Loucy (cell line): ENCODE measurements around the gene GRB2.
"Not testable (repeated sequence)": the region's sequence is repeated elsewhere in the genome, so short reads cannot be mapped to it uniquely, and the experiment has no call there.

Experiments used
- CTCF ChIP-seq: fragments of 200-600 bp; sonication (generic); conservative IDR thresholded peaks from 2 replicates; pipeline ENCODE4 v1.5.1; 2014; ENCODE audit warnings: mild to moderate bottlenecking, antibody characterized with exemption, low read length
- EZH2phosphoT487 ChIP-seq: fragments of 200-600 bp; IDR thresholded peaks from 2 replicates; pipeline ENCODE4 v1.6.1; 2018; ENCODE audit warnings: antibody characterized with exemption, mild to moderate bottlenecking, moderate library complexity, borderline replicate concordance

- TF ChIP-seq CTCF, EZH2phosphoT487: not testable (repeated sequence)
Measured at GRCh38 chr17:75437404-75437803, 31.9 kb upstream of the GRB2 start.
